ENCODE results near the gene TK1. TPM values are rescaled to one million over a fixed set of nuclear protein-coding genes. Genes with fewer than 3 reads are reported as not detected.
"Not testable (repeated sequence)": the region's sequence is repeated elsewhere in the genome, so short reads cannot be mapped to it uniquely, and the experiment has no call there.

TK1 gene
- total RNA-seq, 1 experiment from 2014 or later, result 72.5 TPM

GRCh38 chr17:78140169-78141051 is 46.4 kb downstream of the TK1 start (continued):
- TF ChIP-seq ZNF532 (CRISPR knock-in tag; IDR thresholded peaks at IDR 0.05; ENCODE audit: borderline replicate concordance), result no peak
- TF ChIP-seq GABPB1 (CRISPR knock-in tag; IDR thresholded peaks at IDR 0.05), result 0 out of 2 replicates have a peak, but pooled peaks have one; percentile 26
- no peak for TF ChIP-seq E2F1 (CRISPR knock-in tag; IDR thresholded peaks at IDR 0.05)
- TF ChIP-seq HMGA2 (CRISPR knock-in tag; IDR thresholded peaks at IDR 0.05), result no peak
- TF ChIP-seq ETV6 (CRISPR knock-in tag; IDR thresholded peaks at IDR 0.05), result 0 out of 2 replicates have a peak, but pooled peaks have one; percentile 29
- no peak for TF ChIP-seq SMAD3 (CRISPR knock-in tag; IDR thresholded peaks at IDR 0.05; ENCODE audit: borderline replicate concordance)
- no peak for TF ChIP-seq IRF2 (CRISPR knock-in tag; IDR thresholded peaks at IDR 0.05; ENCODE audit: borderline replicate concordance, low read depth)
- peak; percentile 97 for TF ChIP-seq PRDM15 (CRISPR knock-in tag; IDR thresholded peaks at IDR 0.05)
- TF ChIP-seq STAT6 (CRISPR knock-in tag; conservative IDR thresholded peaks at IDR 0.05; ENCODE audit: low read depth), result no peak
- no peak for TF ChIP-seq NFYB (CRISPR knock-in tag; conservative IDR thresholded peaks at IDR 0.05; ENCODE audit: low read depth)
- TF ChIP-seq NR2C2 (CRISPR knock-in tag; IDR thresholded peaks at IDR 0.05), result no peak
- no peak for TF ChIP-seq ZNF281 (CRISPR knock-in tag; IDR thresholded peaks at IDR 0.05)
- no peak for TF ChIP-seq ARID4B (CRISPR knock-in tag; IDR thresholded peaks at IDR 0.05; ENCODE audit: borderline replicate concordance)
- TF ChIP-seq MXD4 (CRISPR knock-in tag; IDR thresholded peaks at IDR 0.05; ENCODE audit: borderline replicate concordance), result no peak
- TF ChIP-seq ZNF671 (CRISPR knock-in tag; IDR thresholded peaks at IDR 0.05), result no peak

GRCh38 chr17:78139861-78140168 is 47.0 kb downstream of the TK1 start:
- ATAC-seq; DNase-seq (ENCODE audit: low spot score); H3K27me3 Mint-ChIP-seq (ENCODE audit: low read depth); H3K36me3 Mint-ChIP-seq; H3K9me3 Mint-ChIP-seq: not testable (repeated sequence)
- H3K4me3 Mint-ChIP-seq, result peak overlapping the region; percentile 43; the same call in 1 of the 2 replicates
- POLR2A ChIA-PET, result interaction anchor here (0.8 to 1.7 kb wide), 4 partner anchors 12 to 47 kb away, joined by 4 to 7 read pairs (median 5); partner anchors contain the start of genes AFMID, TK1 and TMC6
- H3K4me1 Mint-ChIP-seq, result peaks cover 19% of the 10 kb centered on the region
- CTCF ChIA-PET, result interaction anchor here (0.7 to 10.2 kb wide), 10 partner anchors 8 to 1217 kb away, joined by 3 to 82 read pairs (median 12); partner anchors contain the start of genes AFMID, TK1, TMC6 and TMC8
- peak overlapping the region; percentile 72; the same call in 1 of the 2 replicates for H3K27ac Mint-ChIP-seq

Measured in WTC11 (cell line).